ENCODE data around the gene TRMT6. TPM values are rescaled to one million over a fixed set of nuclear protein-coding genes. Genes with fewer than 3 reads are reported as not detected.

The TRMT6 gene
- total and polyA plus RNA-seq, 10 of the 15 experiments (the other 5 are each of a cell fraction or from before 2014, with no cell fraction given) = 18.2 to 35.5 (median 22.6) TPM

GRCh38 chr20:5967469-5967868 is 17.1 kb upstream of the TRMT6 start:
- no peak overlapping the region for H3K9ac ChIP-seq (ENCODE audit: control insufficient read depth, insufficient read depth, low read length)
- ChIA-PET CTCF (interaction anchor here (1.3 kb wide), 1 partner anchor 20 kb away, joined by 4 read pairs; no protein-coding TSS in a partner anchor), SMC1A (ENCODE audit: uncharacterized antibody, unreplicated experiment) (interaction anchor here (1.2 to 1.8 kb wide), 4 partner anchors 9 to 150 kb away, joined by 3 to 5 read pairs (median 4); no protein-coding TSS in a partner anchor), RAD21 (ENCODE audit: unreplicated experiment) (no interaction called here), POLR2A (no interaction called here)
- H3K4me2 ChIP-seq (ENCODE audit: control insufficient read depth, insufficient read depth) = no peak overlapping the region
- H3K4me3 ChIP-seq = no peak overlapping the region
- no peaks in the 10 kb centered on the region for H3K4me1 ChIP-seq (ENCODE audit: control insufficient read depth, insufficient read depth, low read length)
- no peak for TF ChIP-seq NR2C1 (IDR thresholded peaks at IDR 0.05)
- no peak for TF ChIP-seq ATF7 (IDR thresholded peaks at IDR 0.05; ENCODE audit: low read depth)
- no peak for TF ChIP-seq PAX5 (IDR thresholded peaks at IDR 0.05; ENCODE audit: borderline replicate concordance, low read depth, low read length)
- TF ChIP-seq DPF2 (IDR thresholded peaks at IDR 0.05) = no peak
- TF ChIP-seq, protein P1, sequence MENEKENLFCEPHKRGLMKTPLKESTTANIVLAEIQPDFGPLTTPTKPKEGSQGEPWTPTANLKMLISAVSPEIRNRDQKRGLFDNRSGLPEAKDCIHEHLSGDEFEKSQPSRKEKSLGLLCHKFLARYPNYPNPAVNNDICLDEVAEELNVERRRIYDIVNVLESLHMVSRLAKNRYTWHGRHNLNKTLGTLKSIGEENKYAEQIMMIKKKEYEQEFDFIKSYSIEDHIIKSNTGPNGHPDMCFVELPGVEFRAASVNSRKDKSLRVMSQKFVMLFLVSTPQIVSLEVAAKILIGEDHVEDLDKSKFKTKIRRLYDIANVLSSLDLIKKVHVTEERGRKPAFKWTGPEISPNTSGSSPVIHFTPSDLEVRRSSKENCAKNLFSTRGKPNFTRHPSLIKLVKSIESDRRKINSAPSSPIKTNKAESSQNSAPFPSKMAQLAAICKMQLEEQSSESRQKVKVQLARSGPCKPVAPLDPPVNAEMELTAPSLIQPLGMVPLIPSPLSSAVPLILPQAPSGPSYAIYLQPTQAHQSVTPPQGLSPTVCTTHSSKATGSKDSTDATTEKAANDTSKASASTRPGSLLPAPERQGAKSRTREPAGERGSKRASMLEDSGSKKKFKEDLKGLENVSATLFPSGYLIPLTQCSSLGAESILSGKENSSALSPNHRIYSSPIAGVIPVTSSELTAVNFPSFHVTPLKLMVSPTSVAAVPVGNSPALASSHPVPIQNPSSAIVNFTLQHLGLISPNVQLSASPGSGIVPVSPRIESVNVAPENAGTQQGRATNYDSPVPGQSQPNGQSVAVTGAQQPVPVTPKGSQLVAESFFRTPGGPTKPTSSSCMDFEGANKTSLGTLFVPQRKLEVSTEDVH (IDR thresholded peaks at IDR 0.05; ENCODE audit: low read depth, partially characterized antibody) = no peak
- TF ChIP-seq SUZ12 (IDR thresholded peaks at IDR 0.05; ENCODE audit: unreplicated experiment) = no peak
- TF ChIP-seq, protein P2, sequence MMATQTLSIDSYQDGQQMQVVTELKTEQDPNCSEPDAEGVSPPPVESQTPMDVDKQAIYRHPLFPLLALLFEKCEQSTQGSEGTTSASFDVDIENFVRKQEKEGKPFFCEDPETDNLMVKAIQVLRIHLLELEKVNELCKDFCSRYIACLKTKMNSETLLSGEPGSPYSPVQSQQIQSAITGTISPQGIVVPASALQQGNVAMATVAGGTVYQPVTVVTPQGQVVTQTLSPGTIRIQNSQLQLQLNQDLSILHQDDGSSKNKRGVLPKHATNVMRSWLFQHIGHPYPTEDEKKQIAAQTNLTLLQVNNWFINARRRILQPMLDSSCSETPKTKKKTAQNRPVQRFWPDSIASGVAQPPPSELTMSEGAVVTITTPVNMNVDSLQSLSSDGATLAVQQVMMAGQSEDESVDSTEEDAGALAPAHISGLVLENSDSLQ (IDR thresholded peaks at IDR 0.05) = no peak
- TF ChIP-seq POU2F2 (IDR thresholded peaks at IDR 0.05; ENCODE audit: borderline replicate concordance, low read depth, low read length) = no peak
- TF ChIP-seq BRCA1 (IDR thresholded peaks at IDR 0.05; ENCODE audit: low read depth, low read length) = no peak
- no peak for TF ChIP-seq NR2F1 (conservative IDR thresholded peaks at IDR 0.05)
- TF ChIP-seq JUNB (IDR thresholded peaks at IDR 0.05) = no peak
- TF ChIP-seq RELA (IDR thresholded peaks at IDR 0.05; ENCODE audit: borderline replicate concordance, partially characterized antibody) = no peak
- TF ChIP-seq SREBF2 (IDR thresholded peaks at IDR 0.05; ENCODE audit: low read length) = no peak
- no peak for TF ChIP-seq EGR1 (IDR thresholded peaks at IDR 0.05; ENCODE audit: borderline replicate concordance in 1 of 2, low read depth in 2 of 2, low read length in 2 of 2)
- TF ChIP-seq RAD21 (IDR thresholded peaks at IDR 0.05; ENCODE audit: insufficient read depth, low read depth, low read length) = no peak
- TF ChIP-seq, protein P3, sequence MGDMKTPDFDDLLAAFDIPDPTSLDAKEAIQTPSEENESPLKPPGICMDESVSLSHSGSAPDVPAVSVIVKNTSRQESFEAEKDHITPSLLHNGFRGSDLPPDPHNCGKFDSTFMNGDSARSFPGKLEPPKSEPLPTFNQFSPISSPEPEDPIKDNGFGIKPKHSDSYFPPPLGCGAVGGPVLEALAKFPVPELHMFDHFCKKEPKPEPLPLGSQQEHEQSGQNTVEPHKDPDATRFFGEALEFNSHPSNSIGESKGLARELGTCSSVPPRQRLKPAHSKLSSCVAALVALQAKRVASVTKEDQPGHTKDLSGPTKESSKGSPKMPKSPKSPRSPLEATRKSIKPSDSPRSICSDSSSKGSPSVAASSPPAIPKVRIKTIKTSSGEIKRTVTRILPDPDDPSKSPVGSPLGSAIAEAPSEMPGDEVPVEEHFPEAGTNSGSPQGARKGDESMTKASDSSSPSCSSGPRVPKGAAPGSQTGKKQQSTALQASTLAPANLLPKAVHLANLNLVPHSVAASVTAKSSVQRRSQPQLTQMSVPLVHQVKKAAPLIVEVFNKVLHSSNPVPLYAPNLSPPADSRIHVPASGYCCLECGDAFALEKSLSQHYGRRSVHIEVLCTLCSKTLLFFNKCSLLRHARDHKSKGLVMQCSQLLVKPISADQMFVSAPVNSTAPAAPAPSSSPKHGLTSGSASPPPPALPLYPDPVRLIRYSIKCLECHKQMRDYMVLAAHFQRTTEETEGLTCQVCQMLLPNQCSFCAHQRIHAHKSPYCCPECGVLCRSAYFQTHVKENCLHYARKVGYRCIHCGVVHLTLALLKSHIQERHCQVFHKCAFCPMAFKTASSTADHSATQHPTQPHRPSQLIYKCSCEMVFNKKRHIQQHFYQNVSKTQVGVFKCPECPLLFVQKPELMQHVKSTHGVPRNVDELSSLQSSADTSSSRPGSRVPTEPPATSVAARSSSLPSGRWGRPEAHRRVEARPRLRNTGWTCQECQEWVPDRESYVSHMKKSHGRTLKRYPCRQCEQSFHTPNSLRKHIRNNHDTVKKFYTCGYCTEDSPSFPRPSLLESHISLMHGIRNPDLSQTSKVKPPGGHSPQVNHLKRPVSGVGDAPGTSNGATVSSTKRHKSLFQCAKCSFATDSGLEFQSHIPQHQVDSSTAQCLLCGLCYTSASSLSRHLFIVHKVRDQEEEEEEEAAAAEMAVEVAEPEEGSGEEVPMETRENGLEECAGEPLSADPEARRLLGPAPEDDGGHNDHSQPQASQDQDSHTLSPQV (IDR thresholded peaks at IDR 0.05) = no peak
- no peaks in the 10 kb centered on the region for H4K20me1 ChIP-seq (ENCODE audit: control insufficient read depth, insufficient read depth)
- no TSS peak for BruUV-seq (replicated peaks)
- no peaks in the 10 kb centered on the region for H3K9me3 ChIP-seq (replicated peaks; ENCODE audit: control insufficient read depth, insufficient read depth, low read length)
- 98% methylated on average over 6 of the region's 6 CpGs for WGBS (ENCODE audit: insufficient coverage, insufficient replicate concordance, low lambda C conversion rate, missing lambda C conversion rate)
- H2AFZ ChIP-seq (ENCODE audit: control insufficient read depth, low read depth, low read length) = no peak overlapping the region
- no peak overlapping the region for H3K27ac ChIP-seq (ENCODE audit: control insufficient read depth, insufficient read depth)
- H3K36me3 ChIP-seq (ENCODE audit: control insufficient read depth in 2 of 2, insufficient read depth in 2 of 2, low read length in 1 of 2) = peaks cover 5 to 31% of the 10 kb centered on the region in 2 experiments
- H3K27me3 ChIP-seq (replicated peaks in 1 of 2; ENCODE audit: control insufficient read depth in 2 of 2, insufficient read depth in 2 of 2, low read length in 1 of 2) = no peaks in the 10 kb centered on the region
- no peaks in the 10 kb centered on the region for H3K79me2 ChIP-seq (ENCODE audit: control insufficient read depth, insufficient read depth, low read length)
- in situ Hi-C loops (cut with MboI) = no loop called here
- FAIRE-seq (no peak), ATAC-seq (no peak), DNase-seq (ENCODE audit: low read depth, low spot score) (no peak)
- intact Hi-C loops (cut with micrococcal nuclease; ENCODE audit: unreplicated experiment) = no loop called here

Data from GM12878 (cell line).